Measurements from ENCODE around the gene GDF10.

DNA sequence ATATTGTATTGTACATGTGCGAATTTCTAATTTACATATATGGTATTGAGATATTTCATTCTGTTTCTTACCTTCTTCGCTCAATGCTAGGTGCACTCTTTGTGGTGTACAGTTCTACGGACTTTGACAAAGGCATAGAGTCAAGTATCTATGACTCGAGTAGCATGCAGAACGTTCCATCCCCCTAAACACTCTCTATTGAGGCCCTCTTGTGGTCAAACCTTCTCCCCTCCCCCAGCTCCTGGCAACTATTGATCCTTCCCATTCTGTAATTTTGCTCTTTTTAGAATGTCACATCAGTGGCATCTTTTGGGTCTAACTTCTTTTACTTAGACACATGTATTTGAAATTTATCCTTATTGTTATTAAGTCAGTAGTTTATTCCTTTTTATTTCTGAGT is 30.7 kb upstream of the GDF10 start:
- TF ChIP-seq, protein P1, sequence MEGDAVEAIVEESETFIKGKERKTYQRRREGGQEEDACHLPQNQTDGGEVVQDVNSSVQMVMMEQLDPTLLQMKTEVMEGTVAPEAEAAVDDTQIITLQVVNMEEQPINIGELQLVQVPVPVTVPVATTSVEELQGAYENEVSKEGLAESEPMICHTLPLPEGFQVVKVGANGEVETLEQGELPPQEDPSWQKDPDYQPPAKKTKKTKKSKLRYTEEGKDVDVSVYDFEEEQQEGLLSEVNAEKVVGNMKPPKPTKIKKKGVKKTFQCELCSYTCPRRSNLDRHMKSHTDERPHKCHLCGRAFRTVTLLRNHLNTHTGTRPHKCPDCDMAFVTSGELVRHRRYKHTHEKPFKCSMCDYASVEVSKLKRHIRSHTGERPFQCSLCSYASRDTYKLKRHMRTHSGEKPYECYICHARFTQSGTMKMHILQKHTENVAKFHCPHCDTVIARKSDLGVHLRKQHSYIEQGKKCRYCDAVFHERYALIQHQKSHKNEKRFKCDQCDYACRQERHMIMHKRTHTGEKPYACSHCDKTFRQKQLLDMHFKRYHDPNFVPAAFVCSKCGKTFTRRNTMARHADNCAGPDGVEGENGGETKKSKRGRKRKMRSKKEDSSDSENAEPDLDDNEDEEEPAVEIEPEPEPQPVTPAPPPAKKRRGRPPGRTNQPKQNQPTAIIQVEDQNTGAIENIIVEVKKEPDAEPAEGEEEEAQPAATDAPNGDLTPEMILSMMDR (IDR thresholded peaks at IDR 0.05; ENCODE audit: low read depth, low read length), result peak; percentile 33
- TF ChIP-seq EZH2phosphoT487 (IDR thresholded peaks at IDR 0.05; ENCODE audit: low read depth), result no peak

Measured in OCI-LY3 (cell line).